Measurements from ENCODE around the gene SOCS2.
"Not testable (repeated sequence)": the region's sequence is repeated elsewhere in the genome, so short reads cannot be mapped to it uniquely, and the experiment has no call there.

The SOCS2 gene

DNA sequence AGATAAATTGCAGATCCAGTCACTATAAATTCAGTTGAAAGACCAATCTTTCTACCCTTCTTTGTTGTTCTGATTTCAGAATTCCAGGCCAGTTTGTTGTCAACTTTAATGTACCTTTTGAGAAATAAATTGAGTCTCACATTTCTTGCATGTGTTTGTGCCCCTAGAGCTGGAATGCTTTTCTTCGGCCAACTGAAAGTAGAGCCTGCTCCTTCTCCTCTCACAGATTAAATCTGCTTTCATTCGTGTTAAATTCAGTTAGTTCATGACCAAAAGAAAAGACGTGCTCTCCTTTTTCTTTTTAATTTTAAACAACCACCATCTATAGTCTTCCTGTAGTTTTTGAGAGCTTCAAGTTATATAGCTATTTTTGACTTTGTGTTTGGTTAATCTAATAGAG is 22.9 kb downstream of the SOCS2 start:
- DNase-seq: no peak

DNA sequence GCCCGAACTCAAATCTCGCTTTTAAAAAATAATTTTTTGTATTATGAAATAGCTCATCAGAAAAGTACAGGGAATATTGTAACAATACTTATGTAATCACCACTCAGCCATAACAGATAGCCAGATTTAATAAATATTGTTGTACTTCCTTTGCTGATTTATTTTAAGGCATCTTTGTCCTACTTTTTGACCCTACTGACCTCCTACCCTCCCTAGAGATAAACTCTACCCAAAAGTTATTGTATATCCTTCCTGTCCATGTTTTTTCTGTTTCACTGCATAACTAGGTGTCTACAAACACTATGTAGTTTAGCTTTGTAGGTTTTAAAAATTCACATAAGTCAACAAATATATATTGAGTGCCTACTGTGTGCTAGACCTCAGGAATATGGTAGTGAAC is 25.1 kb downstream of the SOCS2 start:
- DNase-seq: no peak

DNA sequence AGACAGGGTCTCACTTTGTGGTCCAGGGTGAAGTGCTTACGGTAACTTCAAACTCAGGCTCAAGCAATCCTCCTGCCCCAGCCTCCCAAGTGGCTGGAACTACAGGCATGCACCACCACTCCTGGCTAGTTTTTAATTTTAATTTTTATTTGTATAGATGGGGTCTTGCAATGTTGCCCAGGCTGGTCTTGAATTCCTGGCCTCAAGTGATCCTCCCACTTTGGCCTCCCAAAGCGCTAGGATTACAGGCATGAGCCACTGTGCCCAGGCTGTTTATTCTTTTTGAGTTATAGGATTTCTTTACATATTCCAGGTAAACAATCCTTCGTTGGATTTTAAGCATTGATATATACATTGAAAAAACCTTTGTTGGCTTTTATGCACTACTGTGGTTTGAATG is 26.7 kb downstream of the SOCS2 start:
- no peak for DNase-seq

DNA sequence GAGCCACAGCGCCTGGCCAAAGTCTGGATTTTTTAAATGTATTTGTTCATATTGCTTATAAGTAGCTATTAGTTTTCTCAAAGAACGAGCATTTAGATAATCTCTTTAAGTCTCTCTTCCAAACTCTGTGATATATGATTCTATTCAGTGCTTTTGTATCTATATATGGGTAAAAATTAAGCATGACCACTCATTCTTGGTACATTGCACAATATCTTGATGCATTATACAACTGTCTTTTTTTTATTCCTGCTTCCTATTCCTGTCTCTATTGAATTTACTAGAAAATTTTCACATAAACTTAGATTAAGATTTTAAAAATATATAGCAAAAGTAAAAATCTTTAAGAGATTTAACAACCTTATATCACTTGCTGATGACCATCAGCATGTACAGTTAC is 29.1 kb downstream of the SOCS2 start:
- DNase-seq: no peak

DNA sequence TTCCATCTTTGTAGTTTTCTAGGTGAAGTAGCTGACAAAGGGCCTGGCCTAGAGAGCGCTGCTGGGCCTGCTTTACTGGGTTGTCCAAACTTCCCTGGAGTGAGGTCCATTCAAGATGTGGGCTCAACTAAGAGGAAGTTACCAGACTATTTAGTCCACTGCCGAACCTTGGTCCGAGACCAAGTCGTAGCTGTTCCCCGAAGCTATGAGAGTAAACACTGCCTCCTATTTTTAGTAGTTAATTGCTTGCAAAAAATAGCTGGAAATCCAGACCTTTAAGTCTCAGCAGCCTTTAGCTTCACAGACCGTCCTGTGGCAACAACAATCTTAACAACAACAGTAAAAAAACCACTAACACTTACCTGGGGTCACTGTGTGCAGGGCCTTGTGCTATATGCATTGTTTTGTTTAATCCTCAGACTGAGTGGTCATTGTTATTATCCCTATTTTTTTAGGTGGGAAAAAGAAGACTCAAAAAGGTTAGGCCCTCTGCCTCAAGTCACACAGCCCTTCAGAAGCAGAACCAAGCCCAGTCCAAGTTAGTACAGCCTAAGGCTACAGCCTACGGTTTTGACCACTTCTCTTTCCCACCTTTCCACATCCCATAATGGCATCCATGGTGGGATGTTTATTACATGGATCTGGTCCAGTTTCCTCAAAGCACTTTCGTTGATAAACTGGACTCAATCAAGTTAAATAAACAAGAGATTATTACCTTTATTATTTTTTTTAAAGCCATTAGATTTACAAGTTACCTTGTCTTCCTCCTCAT is 30.6 kb downstream of the SOCS2 start:
- DNase-seq: no peak

DNA sequence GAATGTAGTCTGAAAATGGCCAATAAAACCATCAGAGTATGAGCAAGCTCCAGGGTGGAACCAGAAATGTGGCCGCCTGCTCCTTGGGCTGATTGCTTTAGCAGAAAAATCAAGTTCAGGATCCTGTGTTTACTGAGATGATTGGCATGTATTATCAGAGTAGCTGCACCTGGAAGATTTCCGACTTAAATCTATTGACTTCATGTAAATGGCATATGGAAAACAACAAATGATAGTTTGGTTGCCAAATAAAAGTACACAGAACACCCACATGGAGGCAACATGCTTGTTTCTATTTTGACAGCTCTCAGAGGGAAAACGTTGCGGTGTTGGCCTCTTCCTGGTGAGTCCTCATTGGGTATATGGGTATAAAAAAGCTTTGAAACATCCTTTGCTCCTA is 31.3 kb downstream of the SOCS2 start:
- no peak for DNase-seq

DNA sequence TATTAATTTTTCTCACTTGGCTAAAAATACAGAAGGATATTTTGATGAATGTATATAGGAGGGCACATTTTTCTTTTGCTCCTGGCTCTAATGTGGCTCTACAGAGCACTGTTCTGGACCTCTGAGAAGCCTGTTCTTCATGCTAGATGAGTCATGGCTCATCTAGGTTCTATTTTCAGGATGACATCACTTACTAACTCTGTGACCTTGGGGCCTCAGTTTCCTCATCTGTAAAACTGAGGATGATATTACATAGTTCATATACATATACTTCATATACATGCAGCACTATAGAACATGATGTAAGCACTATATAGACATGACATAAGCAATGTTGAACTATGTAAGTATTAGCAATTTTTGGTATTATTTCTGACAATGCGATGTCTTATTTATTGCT is 35.8 kb downstream of the SOCS2 start:
- DNase-seq: no peak

DNA sequence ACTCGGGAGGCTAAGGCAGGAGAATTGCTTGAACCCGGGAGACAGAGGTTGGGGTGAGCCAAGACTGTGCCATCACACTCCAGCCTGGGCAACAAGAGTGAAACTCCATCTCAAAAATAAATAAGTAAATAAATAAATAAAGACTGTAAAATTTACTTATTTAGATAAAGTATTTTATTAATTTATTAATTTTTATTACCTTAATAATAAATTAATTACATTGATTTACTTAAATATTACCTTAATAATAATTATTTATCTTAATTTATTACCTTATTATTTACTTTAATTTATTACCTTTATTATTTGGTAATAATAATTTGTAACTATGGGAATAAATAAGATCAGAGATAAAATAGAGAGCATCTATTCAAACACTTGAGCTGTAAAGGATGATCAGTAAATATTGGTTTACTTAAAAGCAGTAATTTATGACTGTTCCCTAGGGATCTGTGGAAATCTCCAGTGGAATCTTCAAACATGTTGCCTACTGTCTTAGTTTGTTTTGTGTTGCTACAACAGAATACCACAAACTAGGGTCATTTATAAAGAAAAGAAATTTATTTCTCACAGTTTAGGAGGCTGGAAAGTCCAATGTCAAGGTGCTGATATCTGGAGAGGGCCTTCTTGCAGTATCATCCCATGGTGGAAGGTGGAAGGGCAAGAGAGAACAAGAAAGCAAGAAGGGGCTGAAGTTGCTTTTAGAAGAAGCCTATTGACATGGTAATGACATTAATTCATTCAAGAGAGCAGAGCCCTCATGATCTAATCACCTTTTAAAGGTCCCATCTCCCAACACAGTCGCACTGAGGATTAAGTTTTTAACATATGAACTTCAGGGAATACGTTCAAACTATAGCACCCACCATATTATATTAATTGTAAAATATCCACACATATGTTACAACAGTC is 37.1 kb downstream of the SOCS2 start:
- no peak for DNase-seq

DNA sequence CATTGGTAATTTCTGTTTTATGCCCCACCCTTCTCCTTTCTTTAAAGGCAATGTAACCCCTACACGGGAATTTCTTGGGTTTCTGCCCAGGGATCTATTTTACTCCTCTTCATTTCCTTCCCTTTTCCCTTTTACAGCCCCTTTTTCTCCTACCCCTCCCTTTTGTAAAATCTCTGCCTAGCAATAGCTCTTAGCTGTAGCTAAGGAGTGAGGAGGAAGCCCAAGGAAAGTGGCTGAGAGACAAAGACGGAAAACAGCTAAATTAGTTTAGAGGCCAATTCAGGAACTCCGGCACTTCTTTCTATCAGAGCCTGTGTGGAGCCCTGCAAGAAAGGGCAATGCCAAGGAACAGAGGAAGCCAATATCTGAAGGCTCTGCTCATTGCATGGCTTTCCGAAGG is 40.3 kb downstream of the SOCS2 start:
- no peak for DNase-seq

DNA sequence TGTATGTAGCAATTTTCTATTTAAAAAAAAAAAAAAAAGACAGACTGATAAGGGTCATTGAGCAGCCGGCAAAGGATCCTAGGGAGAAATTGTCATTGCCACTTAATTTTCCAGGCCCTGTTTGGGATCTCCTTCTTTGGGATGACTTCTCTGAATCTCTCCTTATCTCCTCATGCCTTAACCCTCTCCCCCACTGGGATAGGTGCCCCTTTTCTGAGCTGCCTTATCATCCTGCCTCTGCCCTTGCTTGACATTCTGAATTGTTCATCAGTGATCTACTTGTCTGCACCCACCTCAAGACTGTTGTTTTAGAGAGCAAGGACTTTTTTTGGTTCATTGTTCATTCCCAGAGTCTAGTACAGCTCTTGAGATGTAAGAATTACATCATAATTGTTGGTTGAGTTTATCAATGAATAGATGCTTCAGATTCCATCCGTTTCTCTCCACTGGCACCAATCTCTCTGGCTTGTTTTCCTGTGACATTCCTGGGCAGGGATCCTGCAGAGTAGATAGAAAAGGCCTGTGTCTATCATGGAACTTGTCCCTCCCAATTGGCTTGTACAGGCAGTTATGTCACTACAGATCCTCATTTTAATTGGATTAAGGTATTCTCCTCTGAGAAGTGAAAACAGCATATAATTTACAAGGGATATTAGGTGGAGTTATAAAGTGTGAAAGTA is 42.6 kb downstream of the SOCS2 start:
- no peak for DNase-seq

DNA sequence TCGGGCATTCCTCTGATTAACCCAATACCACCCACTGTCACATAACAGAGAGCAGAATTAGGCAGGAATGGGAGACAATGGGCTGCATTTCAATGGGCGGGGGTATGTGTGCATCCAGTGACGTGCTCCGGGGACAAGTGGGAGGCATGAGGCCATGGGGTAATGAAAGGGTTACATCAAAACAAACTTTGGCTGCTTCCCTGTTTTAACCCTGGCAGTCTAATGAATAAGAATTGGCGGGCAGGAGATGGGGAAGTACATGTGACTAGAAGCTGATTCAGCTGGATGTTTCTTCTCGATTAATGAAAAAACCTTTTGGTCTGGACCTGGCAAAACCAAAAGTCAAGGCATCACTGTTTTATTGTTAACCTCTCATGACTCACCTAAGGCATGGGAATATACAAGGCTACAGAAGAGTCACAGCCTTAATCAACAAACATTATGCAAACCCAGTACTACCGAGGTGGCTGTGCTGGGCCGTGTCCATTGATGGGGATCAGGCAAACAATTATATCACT is 44.2 kb downstream of the SOCS2 start:
- DNase-seq: no peak

DNA sequence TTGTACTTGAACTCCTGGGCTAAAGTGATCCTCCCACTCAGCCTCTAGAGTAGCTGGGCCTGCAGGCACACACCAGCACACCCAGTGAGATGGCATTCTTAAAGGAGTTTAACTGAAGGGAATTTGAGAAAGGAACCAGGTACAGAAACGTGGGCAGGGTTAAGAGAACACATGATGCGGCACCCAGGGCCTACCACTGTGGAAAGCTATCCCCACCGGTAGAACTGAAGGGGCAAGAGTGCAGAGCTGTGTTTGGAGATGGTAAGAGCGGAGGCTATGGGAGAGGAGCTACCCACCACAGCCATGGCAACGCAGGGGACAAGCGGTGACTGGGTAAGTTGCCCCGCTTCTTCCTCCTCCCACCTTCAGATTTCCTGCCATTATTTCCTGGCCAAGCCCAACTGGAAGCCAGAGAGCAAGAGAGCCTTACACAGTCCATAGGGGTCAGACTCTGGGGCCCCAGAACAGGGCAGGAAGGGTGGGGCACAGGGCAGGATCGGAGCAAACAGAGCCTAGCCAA is 46.5 kb downstream of the SOCS2 start:
- no peak for DNase-seq

DNA sequence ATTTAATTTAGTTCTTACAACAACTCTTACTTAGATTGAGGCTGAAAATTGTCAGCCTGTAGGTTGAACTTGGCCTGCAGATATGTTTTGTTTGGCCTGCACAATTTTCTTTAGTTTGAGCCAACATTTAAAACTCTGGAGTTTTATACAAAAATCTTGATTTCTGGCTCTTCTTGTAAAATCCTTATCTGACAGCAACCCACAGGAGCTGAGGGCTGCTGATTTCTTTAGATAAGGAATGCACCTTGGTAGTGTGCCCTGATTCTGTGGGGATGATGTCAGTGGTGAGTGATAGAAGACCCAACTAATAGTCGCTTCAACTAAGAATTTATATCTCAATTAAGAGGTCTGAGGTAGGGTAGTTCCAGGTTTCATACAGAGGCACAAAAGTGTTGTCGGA is 49.5 kb downstream of the SOCS2 start:
- no peak for DNase-seq

DNA sequence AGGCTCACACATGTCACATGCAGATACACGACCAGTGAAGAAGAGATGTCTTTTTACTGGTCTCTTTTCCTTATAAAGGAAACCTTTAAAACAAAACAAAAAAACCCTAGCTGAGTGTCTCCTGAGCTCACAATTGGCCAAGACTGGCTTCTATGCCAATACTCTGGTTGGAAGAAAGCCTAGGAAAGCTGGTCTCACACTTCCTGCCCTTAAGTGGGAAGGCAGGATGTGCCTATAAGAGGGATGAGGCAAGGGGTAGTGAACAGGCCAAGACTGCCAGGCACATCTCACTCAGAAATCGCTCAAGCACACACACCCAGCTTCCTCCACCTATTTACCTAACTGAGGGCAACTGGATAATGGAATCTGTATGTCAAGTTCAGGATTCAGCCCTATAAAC is 50.0 kb downstream of the SOCS2 start:
- no peak for DNase-seq

DNA sequence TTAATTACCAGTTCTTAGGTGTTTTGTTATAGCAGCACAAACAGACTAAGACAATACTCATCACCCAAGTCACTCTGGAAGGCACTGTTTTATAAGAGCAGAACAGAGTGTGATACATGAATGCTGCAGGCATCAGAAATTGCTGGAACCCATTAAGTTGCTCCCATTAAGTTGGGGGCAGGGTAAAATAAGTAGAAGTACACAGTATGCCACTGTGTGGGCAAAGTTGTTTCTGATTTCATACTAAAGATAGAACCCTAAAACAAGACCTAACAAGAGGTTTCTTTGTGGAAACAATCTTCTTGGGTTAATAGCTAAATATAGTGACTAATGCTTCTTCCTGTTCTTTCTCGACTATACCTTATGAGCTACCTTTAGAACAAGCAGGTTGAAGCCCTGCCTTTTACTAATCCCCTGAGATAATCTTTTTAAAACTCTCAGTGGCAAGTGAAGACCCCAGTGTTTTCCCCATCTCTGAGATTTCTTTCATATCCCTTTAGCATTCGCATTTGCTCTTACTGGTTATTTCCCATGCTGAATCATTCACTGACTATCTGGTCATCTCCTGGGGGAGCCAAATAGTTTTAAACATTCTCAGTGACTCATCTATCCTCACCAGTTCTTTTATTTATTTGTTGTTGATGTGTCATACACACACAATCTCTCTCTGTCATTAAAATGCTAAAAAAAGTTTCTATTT is 52.3 kb downstream of the SOCS2 start:
- DNase-seq: no peak

DNA sequence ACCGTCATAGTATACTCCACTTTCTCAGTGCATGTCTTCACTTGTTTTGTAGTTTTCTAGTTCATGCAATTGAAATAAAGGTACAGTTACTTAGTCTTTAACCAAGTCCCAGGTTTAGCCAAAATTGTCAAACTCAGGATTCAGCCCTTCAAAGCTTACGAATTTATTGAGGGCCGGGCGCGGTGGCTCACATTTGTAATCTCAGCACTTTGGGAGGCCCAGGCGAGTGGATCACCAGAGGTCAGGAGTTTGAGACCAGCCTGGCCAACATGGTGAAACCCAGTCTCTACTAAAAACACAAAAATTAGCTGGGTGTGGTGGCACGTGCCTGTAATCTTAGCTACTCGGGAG is 52.8 kb downstream of the SOCS2 start:
- DNase-seq: not testable (repeated sequence)

DNA sequence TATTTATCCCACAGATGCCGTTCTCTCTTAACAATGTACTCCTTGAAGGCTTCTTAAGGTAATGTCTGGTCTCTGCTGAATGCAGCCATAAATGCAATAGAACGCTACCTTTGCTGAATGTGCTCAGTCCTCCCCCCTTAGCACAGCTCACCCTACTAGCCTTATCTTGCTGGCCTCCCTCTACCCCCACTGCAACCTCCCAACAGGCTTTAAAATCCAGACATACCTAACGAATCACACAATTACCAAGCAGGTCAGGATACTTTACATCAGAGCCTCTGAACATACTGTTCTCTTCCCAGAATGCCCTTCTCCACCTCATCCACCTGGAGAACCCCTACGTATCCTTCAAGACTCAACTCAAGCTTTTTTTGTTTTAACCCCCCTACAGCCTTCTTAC is 53.7 kb downstream of the SOCS2 start:
- DNase-seq: no peak
